ENCODE data around the gene FBXL22.
A peak's percentile ranks its signal among the peaks of the same experiment; 100 is the strongest.

FBXL22 gene

GRCh38 chr15:63597038-63597790, at the start of gene FBXL22:
FBXL22 (plus strand) TSS chr15:63597387; CDS start chr15:63597393, 6 bp downstream.
- H3K4me3 Mint-ChIP-seq, result no peak within 1 kb of the TSS
- H3K36me3 Mint-ChIP-seq, result peaks cover 14% of the 10 kb centered on the region
- peaks cover 69% of the 10 kb centered on the region for H3K4me1 Mint-ChIP-seq
- peak within 1 kb of the TSS; percentile 76 for H3K27ac Mint-ChIP-seq
- no peaks in the 10 kb centered on the region for H3K27me3 Mint-ChIP-seq
- H3K9me3 Mint-ChIP-seq, result no peaks in the 10 kb centered on the region

GRCh38 chr15:63551400-63551799, 45.8 kb upstream of the FBXL22 start:
- peaks cover 63% of the 10 kb centered on the region for H3K4me1 Mint-ChIP-seq
- H3K36me3 Mint-ChIP-seq, result peaks cover 11% of the 10 kb centered on the region

GRCh38 chr15:63553388-63553791, 43.8 kb upstream of the FBXL22 start:
- Mint-ChIP-seq H3K4me3 (peak overlapping the region; percentile 45), H3K27me3 (no peaks in the 10 kb centered on the region), H3K27ac (peak overlapping the region; percentile 85), H3K9me3 (no peaks in the 10 kb centered on the region), H3K36me3 (peaks cover 16% of the 10 kb centered on the region), H3K4me1 (peaks cover 54% of the 10 kb centered on the region)

More at GRCh38 chr15:63551400-63551799, 45.8 kb upstream of the FBXL22 start:
- Mint-ChIP-seq H3K4me3 (no peak overlapping the region), H3K27me3 (no peaks in the 10 kb centered on the region), H3K27ac (no peak overlapping the region), H3K9me3 (no peaks in the 10 kb centered on the region)

GRCh38 chr15:63554337-63554927, 42.8 kb upstream of the FBXL22 start:
- H3K27me3 Mint-ChIP-seq, result no peaks in the 10 kb centered on the region

GRCh38 chr15:63555507-63555906, 41.7 kb upstream of the FBXL22 start:
- Mint-ChIP-seq H3K36me3 (peaks cover 22% of the 10 kb centered on the region), H3K4me1 (peaks cover 60% of the 10 kb centered on the region), H3K27ac (peak overlapping the region; percentile 76), H3K4me3 (no peak overlapping the region), H3K27me3 (no peaks in the 10 kb centered on the region), H3K9me3 (no peaks in the 10 kb centered on the region)

More at GRCh38 chr15:63554337-63554927, 42.8 kb upstream of the FBXL22 start:
- Mint-ChIP-seq H3K4me3 (no peak overlapping the region), H3K9me3 (no peaks in the 10 kb centered on the region), H3K4me1 (peaks cover 59% of the 10 kb centered on the region), H3K27ac (peak overlapping the region; percentile 47), H3K36me3 (peaks cover 19% of the 10 kb centered on the region)

- H3K36me3 Mint-ChIP-seq, result peaks cover 27% of the 10 kb centered on the region
- no peaks in the 10 kb centered on the region for H3K27me3 Mint-ChIP-seq
- no peaks in the 10 kb centered on the region for H3K9me3 Mint-ChIP-seq
- peaks cover 67% of the 10 kb centered on the region for H3K4me1 Mint-ChIP-seq
- no peak overlapping the region for H3K4me3 Mint-ChIP-seq
- peak overlapping the region; percentile 46 for H3K27ac Mint-ChIP-seq
Measured at GRCh38 chr15:63556246-63556645, 40.9 kb upstream of the FBXL22 start.

GRCh38 chr15:63556736-63557135, 40.5 kb upstream of the FBXL22 start:
- Mint-ChIP-seq H3K4me3 (no peak overlapping the region), H3K9me3 (no peaks in the 10 kb centered on the region), H3K36me3 (peaks cover 27% of the 10 kb centered on the region), H3K27ac (peak overlapping the region; percentile 14), H3K27me3 (no peaks in the 10 kb centered on the region), H3K4me1 (peaks cover 71% of the 10 kb centered on the region)

GRCh38 chr15:63559753-63560152, 37.4 kb upstream of the FBXL22 start:
- peak overlapping the region; percentile 68 for H3K27ac Mint-ChIP-seq
- H3K36me3 Mint-ChIP-seq, result peaks cover 26% of the 10 kb centered on the region
- H3K9me3 Mint-ChIP-seq, result no peaks in the 10 kb centered on the region
- H3K4me3 Mint-ChIP-seq, result no peak overlapping the region
- H3K27me3 Mint-ChIP-seq, result no peaks in the 10 kb centered on the region
- peaks cover 53% of the 10 kb centered on the region for H3K4me1 Mint-ChIP-seq

GRCh38 chr15:63560741-63561448, 36.3 kb upstream of the FBXL22 start:
- peak overlapping the region; percentile 15 for H3K4me3 Mint-ChIP-seq
- H3K4me1 Mint-ChIP-seq, result peaks cover 51% of the 10 kb centered on the region
- peak overlapping the region; percentile 88 for H3K27ac Mint-ChIP-seq
- peaks cover 21% of the 10 kb centered on the region for H3K36me3 Mint-ChIP-seq
- H3K27me3 Mint-ChIP-seq, result no peaks in the 10 kb centered on the region
- no peaks in the 10 kb centered on the region for H3K9me3 Mint-ChIP-seq

GRCh38 chr15:63564093-63564492, 33.1 kb upstream of the FBXL22 start:
- Mint-ChIP-seq H3K27ac (peak overlapping the region; percentile 88), H3K36me3 (peaks cover 20% of the 10 kb centered on the region), H3K4me1 (peaks cover 51% of the 10 kb centered on the region), H3K9me3 (no peaks in the 10 kb centered on the region), H3K27me3 (no peaks in the 10 kb centered on the region), H3K4me3 (no peak overlapping the region)

GRCh38 chr15:63565536-63566186, 31.5 kb upstream of the FBXL22 start:
- Mint-ChIP-seq H3K9me3 (no peaks in the 10 kb centered on the region), H3K27ac (peak overlapping the region; percentile 82), H3K4me3 (no peak overlapping the region), H3K36me3 (peaks cover 15% of the 10 kb centered on the region), H3K27me3 (no peaks in the 10 kb centered on the region), H3K4me1 (peaks cover 41% of the 10 kb centered on the region)

- Mint-ChIP-seq H3K4me3 (no peak overlapping the region), H3K36me3 (peaks cover 21% of the 10 kb centered on the region), H3K9me3 (no peaks in the 10 kb centered on the region), H3K27me3 (no peaks in the 10 kb centered on the region), H3K4me1 (peaks cover 32% of the 10 kb centered on the region), H3K27ac (peak overlapping the region; percentile 87)
Measured at GRCh38 chr15:63572749-63573464, 24.3 kb upstream of the FBXL22 start.

GRCh38 chr15:63573533-63573932, 23.7 kb upstream of the FBXL22 start:
- H3K27ac Mint-ChIP-seq, result peak overlapping the region; percentile 87
- no peaks in the 10 kb centered on the region for H3K9me3 Mint-ChIP-seq
- no peak overlapping the region for H3K4me3 Mint-ChIP-seq
- no peaks in the 10 kb centered on the region for H3K27me3 Mint-ChIP-seq
- peaks cover 29% of the 10 kb centered on the region for H3K4me1 Mint-ChIP-seq
- peaks cover 18% of the 10 kb centered on the region for H3K36me3 Mint-ChIP-seq

GRCh38 chr15:63575312-63575711, 21.9 kb upstream of the FBXL22 start:
- no peak overlapping the region for H3K27ac Mint-ChIP-seq
- no peak overlapping the region for H3K4me3 Mint-ChIP-seq
- H3K36me3 Mint-ChIP-seq, result peaks cover 18% of the 10 kb centered on the region
- H3K27me3 Mint-ChIP-seq, result no peaks in the 10 kb centered on the region
- peaks cover 33% of the 10 kb centered on the region for H3K4me1 Mint-ChIP-seq
- no peaks in the 10 kb centered on the region for H3K9me3 Mint-ChIP-seq

- H3K4me1 Mint-ChIP-seq, result peaks cover 32% of the 10 kb centered on the region
- H3K4me3 Mint-ChIP-seq, result no peak overlapping the region
- H3K27me3 Mint-ChIP-seq, result no peaks in the 10 kb centered on the region
- peaks cover 19% of the 10 kb centered on the region for H3K36me3 Mint-ChIP-seq
- H3K9me3 Mint-ChIP-seq, result no peaks in the 10 kb centered on the region
- peak overlapping the region; percentile 57 for H3K27ac Mint-ChIP-seq
Measured at GRCh38 chr15:63576441-63576840, 20.7 kb upstream of the FBXL22 start.

All from activated naive CD4-positive, alpha-beta T cell treated with anti-CD3 and anti-CD28 coated beads, Interleukin-2, amount 50 U/mL, for 24 hours (primary cell).